K562 (cell line): ENCODE data around the gene HYPK. TPM values are rescaled to one million over a fixed set of nuclear protein-coding genes. Genes with fewer than 3 reads are reported as not detected.

Experiments
- ATF3 ChIP-seq, 2 experiments: fragments of 450-650 bp in 1 of 2; sonication (generic) in 1 of 2; formaldehyde crosslinking in 1 of 2; IDR thresholded peaks in 1 of 2; conservative IDR thresholded peaks in 1 of 2; 2 replicates each; pipeline versions ENCODE4 v1.6.1 to v1.8.1; 2016 to 2023; ENCODE audit warnings: mild to moderate bottlenecking in 2 of 2, moderate library complexity in 2 of 2, inconsistent platforms in 1 of 2, missing genetic modification reagents in 1 of 2
- CBX1 ChIP-seq: sonication (generic); IDR thresholded peaks from 2 replicates; pipeline ENCODE4 v1.6.1; 2016; ENCODE audit warnings: antibody characterized with exemption, low read depth, mild to moderate bottlenecking
- CGGBP1 ChIP-seq: fragments of 250-450 bp; sonication (Bioruptor Pico); IDR thresholded peaks from 2 replicates; pipeline ENCODE4 v1.9.0; 2021; ENCODE audit warnings: mild to moderate bottlenecking
- EP400 ChIP-seq: fragments of 450-650 bp; IDR thresholded peaks from 2 replicates; pipeline ENCODE4 v1.6.1; 2017; ENCODE audit warnings: antibody characterized with exemption, mild to moderate bottlenecking, moderate library complexity
- GMEB1 ChIP-seq: fragments of 250-450 bp; sonication (Bioruptor Pico); IDR thresholded peaks from 2 replicates; pipeline ENCODE4 v1.4.0; 2020; ENCODE audit warnings: mild to moderate bottlenecking
- HNRNPH1 ChIP-seq: fragments of 200-400 bp; formaldehyde crosslinking; optimal IDR thresholded peaks from 2 replicates; pipeline ENCODE3; 2017; ENCODE audit warnings: low read depth, mild to moderate bottlenecking, low read length, moderate library complexity
- IRF9 ChIP-seq: fragments of 450-650 bp; IDR thresholded peaks from 2 replicates; pipeline ENCODE4 v1.6.1; 2016; ENCODE audit warnings: missing biosample characterization, missing genetic modification characterization
- NCOA2 ChIP-seq, 2 experiments: fragments of 450-650 bp; IDR thresholded peaks; 2 replicates each; pipeline ENCODE4 v1.6.1; 2018; ENCODE audit warnings: mild to moderate bottlenecking in 2 of 2, moderate library complexity in 1 of 2; ENCODE audit not compliant: partially characterized antibody in 2 of 2
- SIX5 ChIP-seq, 2 experiments: IDR thresholded peaks; 2 replicates each; pipeline ENCODE4 v1.6.1; 2011; ENCODE audit warnings: low read length in 2 of 2, borderline replicate concordance in 1 of 2, low read depth in 1 of 2, mild to moderate bottlenecking in 1 of 2, moderate library complexity in 1 of 2; ENCODE audit not compliant: insufficient read depth in 1 of 2
- TCF7L2 ChIP-seq: fragments of 150-350 bp; IDR thresholded peaks from 2 replicates; pipeline ENCODE4 v1.6.1; 2016; ENCODE audit warnings: low read depth, mild to moderate bottlenecking, low read length, moderate library complexity
- ZNF121 ChIP-seq: sonication (generic); formaldehyde crosslinking; conservative IDR thresholded peaks from 2 replicates; pipeline ENCODE4 v1.8.0; 2022; ENCODE audit warnings: missing genetic modification reagents
- ZNF143 ChIP-seq: sonication (generic); formaldehyde crosslinking; IDR thresholded peaks from 2 replicates; pipeline ENCODE4 v1.9.0; 2022; ENCODE audit warnings: mild to moderate bottlenecking, missing genetic modification reagents
- ZNF274 ChIP-seq: IDR thresholded peaks from 2 replicates; pipeline ENCODE4 v1.6.1; 2011; ENCODE audit warnings: low read depth, mild to moderate bottlenecking, low read length, moderate library complexity, borderline replicate concordance
- polyA plus RNA-seq, 8 experiments: library from polyadenylated mRNA; depleted of rRNA in 4 of 8; stranded (reverse) in 5 of 8; unstranded in 3 of 8; fragments of >200 nt; fragmentation: Nextera tagmentation in 2 of 8; fragmentation: Illumina TruSeq in 1 of 8; extraction: Ambion mirVana in 2 of 8; extraction: Trizol in 1 of 8; gene quantifications; 2 replicates each; pipeline versions ENCODE4 v1.2.1 to v1.2.3, GENCODE V29; 2011 to 2014; ENCODE audit warnings: inconsistent platforms in 1 of 8, missing spikeins in 1 of 8
- total RNA-seq, 7 experiments: library from RNA; depleted of rRNA in 6 of 7; stranded (reverse); fragments of >200 nt in 6 of 7; fragmentation: Illumina TruSeq in 2 of 7; extraction: Trizol in 2 of 7; gene quantifications; 2 replicates each; pipeline versions ENCODE4 v1.2.1 to v1.2.3, GENCODE V29; 2011 to 2021; ENCODE audit warnings: low replicate concordance in 1 of 7

HYPK gene
- total and polyA plus RNA-seq, 9 of the 15 experiments (the other 6 are each of a cell fraction or from before 2014, with no cell fraction given), result 7.2 to 28.0 (median 21.1) TPM

GRCh38 chr15:43826508-43827341 lies 26.3 kb downstream of the HYPK start, which contains the start of gene WDR76 (continued):
- TF ChIP-seq SIX5 (IDR thresholded peaks at IDR 0.05; ENCODE audit: borderline replicate concordance in 1 of 2, insufficient read depth in 1 of 2, low read depth in 1 of 2, low read length in 2 of 2), result no peak
- TF ChIP-seq ZNF274, result no peak
- no peak for TF ChIP-seq TCF7L2
- no peak; the same call in 1 of the 2 replicates for TF ChIP-seq ZNF143 (CRISPR knock-in tag)
- peak; percentile 76 for TF ChIP-seq CBX1
- no peak for TF ChIP-seq NCOA2 (IDR thresholded peaks at IDR 0.05; ENCODE audit: partially characterized antibody in 2 of 2)
- peak; percentile 52; the same call in 1 of the 2 replicates for TF ChIP-seq ATF3 (IDR thresholded peaks at IDR 0.05)
- TF ChIP-seq ATF3 (CRISPR knock-in tag; conservative IDR thresholded peaks at IDR 0.05), result peak; percentile 67; the same call in 1 of the 2 replicates
- TF ChIP-seq ZNF121 (CRISPR knock-in tag), result no peak
- TF ChIP-seq HNRNPH1, result no peak
- no peak for TF ChIP-seq GMEB1 (CRISPR knock-in tag)
- TF ChIP-seq EP400, result peak; percentile 88
- TF ChIP-seq IRF9 (tag), result peak; percentile 68; the same call in 1 of the 2 replicates
- TF ChIP-seq CGGBP1, result 0 out of 2 replicates have a peak, but pooled peaks have one; percentile 34
